Immature natural killer cell (primary cell): Measurements from ENCODE around the gene SMIM1. TPM values are rescaled to one million over a fixed set of nuclear protein-coding genes. Genes with fewer than 3 reads are reported as not detected.
"Not testable (repeated sequence)": the region's sequence is repeated elsewhere in the genome, so short reads cannot be mapped to it uniquely, and the experiment has no call there.

ENCODE experiments used
- DNase-seq, 3 donors: peaks; one replicate each; pipeline ENCODE4 v3.0.0; 2022; ENCODE audit warnings: mixed read lengths in 1 of 3
- H3K27ac Mint-ChIP-seq, 6 donors: one replicate each; pipeline ENCODE4 v1.8.0; 2020; ENCODE audit warnings: mixed read lengths in 6 of 6, mild to moderate bottlenecking in 5 of 6, inconsistent platforms in 4 of 6, moderate library complexity in 3 of 6
- H3K27me3 Mint-ChIP-seq, 3 donors: one replicate each; pipeline ENCODE4 v1.8.0; 2020 to 2021; ENCODE audit warnings: low read depth in 3 of 3, mild to moderate bottlenecking in 3 of 3, mixed read lengths in 3 of 3, moderate library complexity in 3 of 3, inconsistent platforms in 1 of 3
- H3K36me3 Mint-ChIP-seq, 3 donors: one replicate each; pipeline ENCODE4 v1.8.0; 2020; ENCODE audit warnings: mixed read lengths in 3 of 3, inconsistent platforms in 2 of 3, mild to moderate bottlenecking in 2 of 3
- H3K4me1 Mint-ChIP-seq, 2 donors: one replicate each; pipeline ENCODE4 v1.8.0; 2020; ENCODE audit warnings: inconsistent platforms in 2 of 2, mild to moderate bottlenecking in 2 of 2, mixed read lengths in 2 of 2, moderate library complexity in 1 of 2
- H3K4me3 Mint-ChIP-seq, 5 donors: one replicate each; pipeline ENCODE4 v1.8.0; 2020; ENCODE audit warnings: mild to moderate bottlenecking in 5 of 5, mixed read lengths in 5 of 5, inconsistent platforms in 3 of 5, moderate library complexity in 3 of 5
- H3K9me3 Mint-ChIP-seq, 6 donors: one replicate each; pipeline ENCODE4 v1.8.0; 2020; ENCODE audit warnings: mild to moderate bottlenecking in 6 of 6, mixed read lengths in 6 of 6, inconsistent platforms in 4 of 6, moderate library complexity in 3 of 6
- polyA plus RNA-seq, 3 donors: library from polyadenylated mRNA; unstranded; fragments of 300-500 nt; fragmentation: Illumina TruSeq; gene quantifications; one replicate each; pipeline ENCODE4 v1.2.3, GENCODE V29; 2021

SMIM1 gene
- polyA plus RNA-seq, 3 donors from 2014 or later, result 0.96 TPM; not detected in 2

DNA sequence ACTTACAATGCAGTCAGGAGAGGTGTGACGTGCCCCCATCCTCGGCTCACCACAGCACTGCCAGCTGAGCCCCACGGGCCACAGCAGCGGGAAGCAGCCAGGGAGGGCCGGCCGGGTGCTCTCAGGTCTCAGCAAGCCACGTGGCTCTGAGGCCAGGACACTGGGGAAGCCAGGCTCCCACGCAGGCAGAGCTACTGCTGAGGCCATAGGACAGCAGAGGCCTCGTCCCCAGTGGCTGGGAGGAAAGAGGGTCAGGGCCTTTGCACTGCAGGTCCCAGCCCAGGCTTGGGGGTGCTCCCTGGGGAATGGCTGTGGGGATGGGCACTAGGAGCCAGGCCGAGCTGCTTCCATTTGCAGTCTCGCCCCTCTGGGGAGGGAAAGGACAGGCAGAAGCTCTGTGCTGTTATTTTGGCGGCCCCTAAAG lies 18.0 kb downstream of the SMIM1 start:
- Mint-ChIP-seq H3K9me3 (no peaks in the 10 kb centered on the region), H3K36me3 (peaks cover 0 to 6% (median 0%) of the 10 kb centered on the region in 3 donors), H3K27me3 (peaks cover 3 to 7% (median 6%) of the 10 kb centered on the region in 3 donors), H3K4me1 (peaks cover 56% of the 10 kb centered on the region in 2 donors), H3K27ac (no peak overlapping the region), H3K4me3 (no peak overlapping the region)
- no peak for DNase-seq

DNA sequence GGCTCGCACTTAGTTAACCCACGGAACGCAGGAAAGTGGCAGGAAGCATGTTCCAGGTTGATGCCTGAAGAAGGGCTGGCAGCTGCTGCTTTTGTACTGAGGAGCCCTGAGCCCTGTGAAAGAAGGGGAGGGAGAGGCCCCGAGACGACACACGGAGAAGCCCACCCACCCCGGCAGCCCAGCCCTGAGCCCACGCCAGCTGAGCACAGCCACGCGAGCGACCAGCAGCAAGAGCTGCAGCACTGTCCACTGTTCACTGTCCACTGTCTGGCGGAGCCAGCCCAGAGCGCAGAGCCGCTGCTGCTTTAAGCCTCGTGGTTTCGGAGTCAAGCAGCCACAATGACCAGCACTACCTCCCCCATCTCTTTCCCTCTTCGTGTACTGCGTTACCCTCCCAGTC lies 18.4 kb downstream of the SMIM1 start:
- H3K36me3 Mint-ChIP-seq, result peaks cover 0 to 6% (median 0%) of the 10 kb centered on the region in 3 donors
- H3K4me3 Mint-ChIP-seq, result no peak overlapping the region
- H3K27me3 Mint-ChIP-seq, result peaks cover 3 to 7% (median 6%) of the 10 kb centered on the region in 3 donors
- no peaks in the 10 kb centered on the region for H3K9me3 Mint-ChIP-seq
- H3K27ac Mint-ChIP-seq, result peak overlapping the region in 1 of 6 donors; percentile 4
- no peak for DNase-seq
- H3K4me1 Mint-ChIP-seq, result peaks cover 57 to 58% of the 10 kb centered on the region in 2 donors

DNA sequence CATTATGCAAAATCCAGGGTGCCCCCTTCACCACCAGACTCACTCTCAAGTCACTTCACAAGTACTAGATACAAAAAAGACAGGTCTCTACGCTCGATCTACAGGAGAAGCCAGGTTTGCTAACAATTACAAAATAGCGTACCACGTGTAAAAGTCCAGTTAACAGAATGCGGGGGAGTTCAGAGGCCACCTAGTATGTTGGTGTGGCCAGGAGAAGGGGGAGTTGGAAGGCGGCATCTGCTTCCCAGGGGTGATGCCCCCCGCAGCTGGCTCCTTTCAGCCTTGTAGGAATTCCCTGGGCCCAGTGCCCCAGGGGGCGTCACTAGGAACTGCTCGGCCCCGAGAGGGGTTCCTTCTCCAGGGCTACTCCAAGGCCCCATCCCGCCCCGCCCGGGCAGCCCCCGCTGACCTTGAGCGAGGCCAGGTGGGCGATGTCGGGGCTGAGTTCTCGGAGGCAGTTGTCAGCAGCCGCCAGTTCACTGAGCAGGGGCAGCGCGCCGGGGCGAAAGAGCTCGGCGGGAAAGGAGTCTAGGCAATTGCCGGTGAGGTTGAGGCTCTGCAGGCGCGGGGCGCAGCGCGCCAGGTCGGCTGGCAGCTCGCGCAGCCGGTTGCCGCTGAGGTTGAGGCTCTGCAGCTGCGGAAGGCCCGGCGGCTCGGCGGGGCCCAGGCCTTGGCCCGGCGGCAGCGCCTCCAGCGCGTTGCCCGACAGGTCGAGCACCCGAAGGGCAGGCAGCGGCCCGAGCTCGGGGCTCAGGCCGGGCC lies 23.1 kb downstream of the SMIM1 start:
- Mint-ChIP-seq H3K4me3 (peak overlapping the region; percentile 81 to 91 (median 89)), H3K27ac (peak overlapping the region; percentile 0 to 88 (median 84)), H3K36me3 (peaks cover 3 to 4% (median 4%) of the 10 kb centered on the region in 3 donors), H3K9me3 (no peaks in the 10 kb centered on the region), H3K4me1 (peaks cover 46 to 48% of the 10 kb centered on the region in 2 donors), H3K27me3 (peaks cover 6 to 8% (median 7%) of the 10 kb centered on the region in 3 donors)
- DNase-seq, result no peak

DNA sequence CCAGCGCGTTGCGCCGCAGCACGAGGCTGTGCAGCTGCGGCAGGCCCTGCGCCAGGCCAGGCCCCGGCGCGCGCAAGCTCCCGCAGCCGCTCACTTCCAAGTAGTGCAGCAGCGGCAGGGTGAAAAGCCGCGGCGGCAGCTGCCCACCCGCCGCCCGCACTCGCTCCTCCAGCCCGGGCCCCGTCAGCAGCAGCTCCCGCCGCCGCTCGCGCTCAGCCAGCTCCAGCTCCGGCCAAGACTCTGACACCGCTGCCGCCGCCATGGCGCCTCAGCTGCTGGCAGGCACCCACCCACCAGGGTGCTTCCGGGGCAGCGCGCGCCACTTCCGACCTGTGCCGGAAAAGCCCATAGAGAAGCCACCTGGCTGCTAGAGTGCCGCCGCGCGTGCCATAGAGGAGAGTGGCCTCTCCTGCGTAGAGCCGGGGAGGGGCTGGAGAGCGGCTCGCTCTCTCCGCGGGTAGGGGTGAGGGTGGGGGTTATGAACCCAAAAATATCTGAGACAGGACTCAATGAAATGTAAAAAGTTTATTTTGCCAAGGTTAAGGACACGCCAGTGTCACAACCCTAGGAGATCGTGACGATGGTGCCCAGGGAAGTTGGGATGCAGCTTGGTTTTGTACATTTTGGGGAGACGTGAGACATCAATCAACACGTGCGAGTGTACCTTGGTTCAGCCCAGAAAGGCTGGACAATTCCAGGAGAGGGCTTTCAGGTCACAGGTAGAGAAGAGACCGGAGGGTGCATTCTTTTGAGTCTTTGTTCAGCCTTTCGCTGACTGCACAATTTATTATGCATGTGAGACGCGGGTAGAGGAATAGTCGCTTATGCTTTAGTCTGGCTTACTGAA lies 23.9 kb downstream of the SMIM1 start, which contains the start of gene LRRC47:
TSS of gene LRRC47 (minus strand) at position 284 of the 847 bp plus-strand sequence. CDS start at position 262, 22 bp downstream.
- Mint-ChIP-seq H3K4me1 (peaks cover 46 to 51% of the 10 kb centered on the region in 2 donors), H3K27ac (peak within 1 kb of the TSS; percentile 86 to 98 (median 96)), H3K4me3 (peak within 1 kb of the TSS; percentile 94 to 100 (median 97)), H3K9me3 (no peaks in the 10 kb centered on the region), H3K27me3 (peaks cover 6 to 8% (median 7%) of the 10 kb centered on the region in 3 donors), H3K36me3 (peaks cover 3 to 4% (median 4%) of the 10 kb centered on the region in 3 donors)
- DNase-seq, result peak; percentile 89 to 92 (median 92)

DNA sequence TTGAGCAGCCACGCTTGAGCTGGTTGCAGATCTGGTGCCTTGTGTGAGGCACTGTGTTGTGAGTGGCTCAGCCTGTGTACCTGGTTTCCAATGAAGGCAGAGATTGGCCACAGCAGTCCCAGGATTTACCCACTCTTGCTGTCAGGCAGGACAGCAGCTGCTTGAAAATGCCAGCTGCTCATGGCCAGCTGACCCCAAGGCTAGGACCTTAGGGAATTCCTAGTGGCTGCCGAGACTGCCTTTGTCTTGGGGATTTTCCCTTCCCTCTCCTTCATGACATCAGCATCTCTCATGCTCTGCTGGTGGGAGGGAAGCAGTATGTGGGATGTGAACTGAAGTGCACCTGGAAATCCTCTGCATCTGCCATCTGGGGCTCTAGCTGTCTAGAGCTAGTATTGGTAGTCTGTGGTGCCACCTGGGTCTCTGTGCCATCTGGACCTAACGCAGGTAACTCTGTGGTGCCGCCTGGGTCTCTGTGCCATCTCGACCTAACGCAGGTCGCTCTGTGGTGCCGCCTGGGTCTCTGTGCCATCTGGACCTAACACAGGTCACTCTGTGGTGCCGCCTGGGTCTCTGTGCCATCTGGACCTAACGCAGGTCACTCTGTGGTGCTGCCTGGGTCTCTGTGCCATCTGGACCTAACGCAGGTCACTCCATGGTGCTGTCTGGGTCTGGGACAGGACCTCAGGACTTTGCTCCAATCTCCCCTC lies 27.6 kb downstream of the SMIM1 start:
- Mint-ChIP-seq H3K36me3 (peaks cover 3 to 4% (median 4%) of the 10 kb centered on the region in 3 donors), H3K27me3 (peaks cover 6 to 24% (median 16%) of the 10 kb centered on the region in 3 donors), H3K27ac (no peak overlapping the region), H3K4me1 (peaks cover 15 to 21% of the 10 kb centered on the region in 2 donors), H3K9me3 (no peaks in the 10 kb centered on the region), H3K4me3 (no peak overlapping the region)
- no peak for DNase-seq

DNA sequence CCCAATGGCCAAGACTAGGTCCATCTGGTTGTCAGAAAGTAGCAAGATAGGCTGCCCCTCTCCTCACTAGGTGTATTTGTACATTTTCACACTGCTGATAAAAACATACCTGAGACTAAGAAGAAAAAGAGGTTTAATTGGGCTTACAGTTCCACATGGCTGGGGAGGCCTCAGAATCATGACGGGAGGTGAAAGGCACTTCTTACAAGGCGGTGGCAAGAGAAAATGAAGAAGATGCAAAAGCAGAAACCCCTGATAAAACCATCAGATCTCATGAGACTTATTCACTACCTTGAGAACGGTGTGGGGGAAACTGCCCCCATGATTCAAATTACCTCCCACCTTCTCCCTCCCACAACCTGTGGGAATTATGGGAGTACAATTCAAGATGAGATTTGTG lies 28.2 kb downstream of the SMIM1 start:
- H3K4me3 Mint-ChIP-seq, H3K9me3 Mint-ChIP-seq, H3K27ac Mint-ChIP-seq, DNase-seq, H3K36me3 Mint-ChIP-seq: not testable (repeated sequence)
- H3K27me3 Mint-ChIP-seq, result peaks cover 6 to 28% (median 14%) of the 10 kb centered on the region in 3 donors
- peaks cover 11 to 15% of the 10 kb centered on the region in 2 donors for H3K4me1 Mint-ChIP-seq

DNA sequence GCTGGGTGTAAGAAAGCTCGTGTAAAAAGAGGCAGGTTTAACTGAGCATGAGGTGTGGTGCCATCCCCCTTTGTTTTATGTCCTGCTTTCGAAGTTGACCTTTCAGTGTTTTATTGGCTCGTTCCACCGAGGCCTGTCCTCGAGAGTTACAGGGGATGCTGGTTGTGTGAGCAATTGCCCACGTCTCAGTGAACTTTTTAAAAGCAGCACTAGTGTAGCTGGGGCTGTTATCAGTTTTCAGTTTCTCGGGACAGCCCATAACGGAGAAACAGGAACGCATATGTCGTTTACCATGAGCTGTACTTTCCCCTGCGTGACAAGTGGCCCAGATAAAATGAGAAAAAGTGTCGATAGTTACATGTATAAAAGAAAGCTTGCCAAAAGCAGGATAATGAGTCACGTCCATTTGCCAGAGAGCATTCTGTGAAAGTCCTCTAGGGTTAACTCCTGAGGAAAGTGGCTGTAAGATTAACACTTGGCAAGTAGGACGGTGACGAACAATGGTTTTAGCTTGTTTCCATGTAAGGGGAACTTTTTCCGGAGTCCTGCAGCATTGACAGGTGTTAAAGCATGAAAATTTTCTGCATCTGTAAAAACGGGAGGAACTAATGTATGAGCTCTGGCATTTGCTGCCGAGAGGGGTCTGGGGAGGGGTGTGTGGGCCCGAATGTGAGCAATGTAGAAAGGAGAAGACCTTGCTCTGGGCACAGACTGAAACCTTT lies 31.5 kb downstream of the SMIM1 start:
- DNase-seq, result no peak
- peaks cover 2 to 5% of the 10 kb centered on the region in 2 donors for H3K4me1 Mint-ChIP-seq
- H3K27ac Mint-ChIP-seq, result peak overlapping the region in 1 of 6 donors; percentile 21
- no peak overlapping the region for H3K4me3 Mint-ChIP-seq
- no peaks in the 10 kb centered on the region for H3K9me3 Mint-ChIP-seq
- H3K27me3 Mint-ChIP-seq, result peaks cover 6 to 24% (median 13%) of the 10 kb centered on the region in 3 donors
- H3K36me3 Mint-ChIP-seq, result no peaks in the 10 kb centered on the region

DNA sequence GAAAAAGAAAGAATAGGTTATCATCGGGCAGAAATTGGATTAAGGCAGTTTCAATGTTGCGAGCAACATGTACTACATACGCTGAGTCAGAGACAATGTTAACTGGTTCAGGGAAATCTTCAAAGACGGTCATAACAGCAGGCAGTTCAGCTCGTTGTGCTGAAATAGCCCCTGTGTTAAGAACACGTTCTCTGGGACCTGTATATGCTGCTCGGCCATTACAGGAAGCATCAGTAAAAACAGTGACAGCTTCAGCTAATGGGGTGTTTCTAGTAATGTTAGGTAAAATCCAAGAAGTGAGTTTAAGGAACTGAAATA lies 32.0 kb downstream of the SMIM1 start:
- H3K4me3 Mint-ChIP-seq, H3K9me3 Mint-ChIP-seq, DNase-seq, H3K36me3 Mint-ChIP-seq, H3K4me1 Mint-ChIP-seq, H3K27ac Mint-ChIP-seq: not testable (repeated sequence)
- H3K27me3 Mint-ChIP-seq, result peaks cover 6 to 24% (median 13%) of the 10 kb centered on the region in 3 donors

DNA sequence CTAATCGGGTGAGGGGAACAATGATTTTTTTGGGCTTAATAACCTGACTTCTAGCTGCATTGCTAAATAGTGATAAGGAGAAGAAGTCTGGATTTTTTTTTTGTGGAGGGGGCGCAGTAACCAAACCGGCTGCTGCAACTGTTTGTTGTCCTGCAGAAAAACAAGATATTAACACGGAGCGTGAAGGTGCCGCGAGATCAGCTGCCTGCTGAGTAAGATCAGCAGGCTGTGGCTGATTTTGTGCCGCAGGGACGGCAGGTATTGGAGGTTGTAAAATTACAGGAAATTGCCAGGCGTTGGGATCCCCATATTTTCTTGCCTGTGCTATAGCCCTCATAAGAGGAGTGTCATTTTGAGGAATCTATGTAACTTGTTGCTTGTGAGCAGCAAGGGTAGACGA lies 32.5 kb downstream of the SMIM1 start:
- no peak for DNase-seq

DNA sequence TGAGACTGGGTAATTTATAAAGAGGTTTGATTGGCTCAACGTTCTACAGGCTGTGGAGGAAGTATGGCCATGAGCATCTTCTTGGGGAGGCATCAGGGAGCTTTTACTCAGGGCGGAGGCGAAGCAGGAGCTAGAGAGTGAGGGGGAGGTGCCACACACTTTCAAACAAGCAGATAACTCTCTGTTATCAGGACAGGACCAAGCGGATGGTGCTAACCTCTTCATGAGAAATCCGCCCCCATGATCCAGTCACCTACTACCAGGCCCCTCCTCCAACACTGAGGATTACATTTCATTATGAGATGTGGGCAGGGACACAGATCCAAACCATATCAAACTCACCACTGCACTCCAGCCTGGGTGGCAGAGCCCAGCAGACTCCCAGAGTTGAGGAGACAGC lies 35.2 kb downstream of the SMIM1 start:
- peak overlapping the region in 1 of 6 donors; percentile 57 for H3K27ac Mint-ChIP-seq
- DNase-seq, result no peak
- peaks cover 4 to 8% of the 10 kb centered on the region in 2 donors for H3K4me1 Mint-ChIP-seq
- H3K9me3 Mint-ChIP-seq, result no peaks in the 10 kb centered on the region
- no peak overlapping the region for H3K4me3 Mint-ChIP-seq
- H3K27me3 Mint-ChIP-seq, result peaks cover 3 to 19% (median 10%) of the 10 kb centered on the region in 3 donors
- H3K36me3 Mint-ChIP-seq, result no peaks in the 10 kb centered on the region

More for the DNA sequence above, 32.5 kb downstream of the SMIM1 start:
- H3K27me3 Mint-ChIP-seq, result peaks cover 3 to 22% (median 13%) of the 10 kb centered on the region in 3 donors
- no peaks in the 10 kb centered on the region for H3K36me3 Mint-ChIP-seq
- H3K4me1 Mint-ChIP-seq, result peaks cover 4 to 9% of the 10 kb centered on the region in 2 donors
- H3K4me3 Mint-ChIP-seq, result no peak overlapping the region
- no peak overlapping the region for H3K27ac Mint-ChIP-seq
- H3K9me3 Mint-ChIP-seq, result no peaks in the 10 kb centered on the region

DNA sequence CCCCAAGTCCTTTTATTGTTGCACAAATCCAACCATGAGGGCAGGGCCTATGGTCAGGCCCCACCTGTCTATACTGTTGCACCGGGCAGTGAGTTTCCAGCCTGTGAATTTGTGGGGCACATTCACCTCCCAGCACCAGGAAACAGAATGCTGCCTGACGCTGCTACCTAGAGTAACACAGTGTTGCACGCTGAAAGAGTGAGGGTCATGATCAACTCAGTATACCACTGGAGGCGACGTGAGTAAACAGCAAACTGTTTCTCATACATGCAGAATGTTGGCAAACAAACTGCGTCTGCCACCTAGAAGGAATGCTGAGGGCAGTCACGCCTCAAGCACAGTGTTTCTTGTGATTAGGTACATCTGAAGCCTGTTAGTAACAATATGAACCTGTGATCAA lies 37.1 kb downstream of the SMIM1 start:
- Mint-ChIP-seq H3K36me3 (peaks cover 0 to under 1% (median 0%) of the 10 kb centered on the region in 3 donors), H3K27me3 (peaks cover 3 to 12% (median 7%) of the 10 kb centered on the region in 3 donors), H3K27ac (peak overlapping the region in 5 of 6 donors; percentile 49 to 95 (median 82)), H3K4me3 (peak overlapping the region in 1 of 5 donors; percentile 75), H3K9me3 (no peaks in the 10 kb centered on the region), H3K4me1 (peaks cover 4 to 8% of the 10 kb centered on the region in 2 donors)
- no peak for DNase-seq

DNA sequence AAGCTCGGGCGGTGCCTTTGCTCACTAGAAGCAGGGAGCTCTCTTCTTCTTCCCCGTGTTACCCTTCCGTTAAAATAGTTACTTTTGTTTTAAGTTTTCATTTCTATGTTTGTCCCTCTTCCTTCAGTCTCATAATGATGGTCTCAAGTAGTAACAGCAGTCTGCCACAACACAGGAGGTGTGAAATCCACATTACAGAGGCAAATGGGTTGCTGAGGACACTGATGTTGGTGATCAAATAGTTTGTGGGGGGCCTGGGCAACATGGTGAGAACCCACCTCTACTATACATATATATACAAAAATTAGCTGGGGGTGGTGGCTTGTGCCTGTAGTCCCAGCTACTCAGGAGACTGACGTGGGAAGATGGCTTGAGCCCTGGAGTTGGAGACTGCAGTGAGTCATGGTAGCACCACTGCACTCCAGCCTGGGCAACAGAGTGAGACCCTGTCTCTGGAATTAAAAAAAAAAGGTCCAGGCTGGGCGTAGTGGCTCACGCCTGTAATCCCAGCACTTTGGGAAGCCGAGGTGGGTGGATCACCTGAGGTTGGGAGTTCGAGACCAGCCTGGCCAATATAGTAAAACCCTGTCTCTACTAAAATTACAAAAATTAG lies 37.7 kb downstream of the SMIM1 start:
- H3K9me3 Mint-ChIP-seq, H3K36me3 Mint-ChIP-seq, H3K27me3 Mint-ChIP-seq, H3K4me1 Mint-ChIP-seq: not testable (repeated sequence)
- H3K27ac Mint-ChIP-seq, result peak overlapping the region in 5 of 6 donors; percentile 49 to 95 (median 82)
- DNase-seq, result peak; percentile 45 to 65 (median 52)
- H3K4me3 Mint-ChIP-seq, result peak overlapping the region in 4 of 5 donors; percentile 24 to 75 (median 47)
